Measurements from ENCODE around the gene CARD14.
A peak's percentile ranks its signal among the peaks of the same experiment; 100 is the strongest.
"Not testable (repeated sequence)": the region's sequence is repeated elsewhere in the genome, so short reads cannot be mapped to it uniquely, and the experiment has no call there.

Gene CARD14

DNA sequence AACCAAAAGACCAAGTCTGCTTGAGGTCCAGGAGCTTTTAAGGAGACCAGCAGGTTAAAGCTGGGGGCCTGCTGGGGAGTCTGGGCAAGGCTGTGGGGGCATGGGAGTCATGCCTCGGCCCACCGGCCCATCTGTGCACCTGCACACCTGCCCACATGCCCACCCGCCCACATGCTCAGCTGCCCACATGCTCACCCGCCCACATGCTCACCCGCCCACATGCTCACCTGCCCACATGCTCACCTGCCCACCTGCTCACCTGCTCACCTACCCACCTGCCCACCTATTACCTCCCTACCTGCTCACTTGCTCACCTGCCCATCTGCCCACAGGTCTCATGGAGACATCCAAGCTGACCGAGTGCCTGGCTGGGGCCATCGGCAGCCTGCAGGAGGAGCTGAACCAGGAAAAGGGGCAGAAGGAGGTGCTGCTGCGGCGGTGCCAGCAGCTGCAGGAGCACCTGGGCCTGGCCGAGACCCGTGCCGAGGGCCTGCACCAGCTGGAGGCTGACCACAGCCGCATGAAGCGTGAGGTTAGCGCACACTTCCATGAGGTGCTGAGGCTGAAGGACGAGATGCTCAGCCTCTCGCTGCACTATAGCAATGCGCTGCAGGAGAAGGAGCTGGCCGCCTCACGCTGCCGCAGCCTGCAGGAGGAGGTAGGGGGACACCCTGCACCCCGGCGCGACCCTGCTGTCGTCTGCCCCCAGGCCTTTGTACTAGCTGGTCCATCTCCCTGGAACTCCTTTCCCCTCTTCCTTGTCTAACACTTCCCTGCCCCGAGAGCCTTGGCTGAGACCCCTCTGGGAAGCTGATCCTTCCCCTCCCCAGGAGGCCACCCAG lies 14.0 kb downstream of the CARD14 start:
- no peak for DNase-seq (ENCODE audit: low read depth, low spot score)

DNA sequence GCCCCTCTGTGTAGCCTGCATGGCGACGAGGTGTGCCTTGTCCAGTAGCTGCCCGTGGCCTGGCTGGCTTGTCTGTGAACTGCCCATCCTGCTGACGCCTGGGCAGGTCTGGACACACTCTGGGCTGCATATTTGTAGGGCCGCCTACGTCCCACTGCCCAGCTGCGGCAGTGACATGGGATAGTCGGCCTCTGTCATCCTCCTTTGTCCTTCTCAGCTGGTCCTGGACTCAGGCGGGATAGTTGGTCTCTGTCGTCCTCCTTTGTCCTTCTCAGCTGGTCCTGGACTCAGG lies 14.5 kb downstream of the CARD14 start:
- no peak for DNase-seq (ENCODE audit: low read depth, low spot score)

DNA sequence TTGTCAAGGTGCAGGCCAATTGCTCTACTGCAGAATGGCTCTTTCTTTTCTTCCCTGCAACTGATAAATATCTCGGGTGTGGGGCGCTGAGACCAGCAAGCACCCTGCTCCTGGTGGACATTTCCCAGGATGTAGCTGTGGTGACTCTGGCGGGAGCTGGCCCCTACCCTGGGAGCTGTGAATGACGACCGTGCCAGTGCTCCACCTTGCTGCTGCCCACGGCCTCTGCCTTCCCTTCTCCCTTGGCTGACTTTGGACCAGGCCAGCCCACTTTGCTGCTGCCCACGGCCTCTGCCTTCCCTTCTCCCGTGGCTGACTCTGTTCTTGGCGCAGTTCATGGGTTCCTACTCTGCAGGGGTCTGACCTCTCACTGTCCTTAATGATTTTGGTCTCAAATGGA lies 16.1 kb downstream of the CARD14 start:
- DNase-seq (ENCODE audit: low read depth, low spot score) = no peak

DNA sequence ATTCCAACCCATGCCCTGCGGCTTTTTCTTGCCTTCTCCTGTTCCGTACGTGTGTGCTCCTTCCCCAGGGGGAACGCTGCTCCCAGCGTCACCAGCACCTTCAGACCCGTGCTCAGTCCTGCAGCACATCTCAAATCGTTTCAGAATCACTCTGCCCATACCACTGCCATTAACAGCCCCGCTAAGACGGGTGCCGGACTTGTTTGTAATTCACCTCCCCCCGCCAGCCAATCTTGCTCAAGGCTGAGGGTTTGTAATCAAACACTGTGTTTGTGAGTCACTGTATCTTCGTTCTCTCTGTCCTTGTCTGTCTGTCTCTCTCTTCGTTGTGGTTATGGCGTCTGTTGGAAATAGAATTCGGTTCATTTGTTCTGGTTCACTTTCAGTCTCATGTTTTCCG lies 17.3 kb downstream of the CARD14 start:
- DNase-seq (ENCODE audit: low read depth, low spot score) = no peak

DNA sequence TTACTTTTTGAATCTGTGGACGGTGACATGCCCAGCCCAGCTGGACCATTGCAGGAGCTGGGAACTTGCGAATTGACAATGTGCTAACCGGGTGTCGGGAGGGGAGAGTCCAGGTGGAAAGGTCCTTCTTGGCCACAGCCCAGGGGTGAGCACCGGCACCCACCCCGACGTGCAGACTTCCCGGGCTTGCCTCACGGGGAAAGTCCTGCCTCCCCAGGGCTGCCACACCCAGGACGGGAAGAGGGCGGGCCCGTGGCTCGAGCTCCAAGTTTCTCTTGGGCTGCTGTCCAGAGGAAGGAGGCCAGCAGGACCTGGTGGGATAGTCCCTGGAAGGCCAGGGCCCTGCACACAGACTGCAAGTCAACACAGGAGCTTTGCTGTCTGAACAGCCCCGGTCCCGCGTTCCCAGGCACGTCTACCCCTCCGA lies 17.7 kb downstream of the CARD14 start:
- peak; percentile 13 for DNase-seq (ENCODE audit: low read depth, low spot score)

DNA sequence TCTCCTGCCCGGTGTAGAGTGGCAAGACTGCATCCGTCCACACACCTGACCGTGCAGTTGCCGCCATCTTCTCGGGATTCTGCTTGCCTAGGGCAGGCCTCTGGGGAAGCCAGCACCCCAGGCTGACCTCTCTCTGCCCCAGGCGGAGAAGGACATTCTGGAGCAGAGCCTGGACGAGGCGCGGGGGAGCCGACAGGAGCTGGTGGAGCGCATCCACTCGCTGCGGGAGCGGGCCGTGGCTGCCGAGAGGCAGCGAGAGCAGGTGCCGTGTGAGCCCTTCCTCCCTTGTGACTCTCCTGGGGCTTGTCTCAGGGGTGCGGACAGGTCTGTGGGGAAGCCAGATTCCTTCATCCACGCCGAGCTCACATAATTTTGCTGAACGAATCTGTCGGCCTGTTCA lies 19.8 kb downstream of the CARD14 start:
- DNase-seq (ENCODE audit: low read depth, low spot score) = no peak

DNA sequence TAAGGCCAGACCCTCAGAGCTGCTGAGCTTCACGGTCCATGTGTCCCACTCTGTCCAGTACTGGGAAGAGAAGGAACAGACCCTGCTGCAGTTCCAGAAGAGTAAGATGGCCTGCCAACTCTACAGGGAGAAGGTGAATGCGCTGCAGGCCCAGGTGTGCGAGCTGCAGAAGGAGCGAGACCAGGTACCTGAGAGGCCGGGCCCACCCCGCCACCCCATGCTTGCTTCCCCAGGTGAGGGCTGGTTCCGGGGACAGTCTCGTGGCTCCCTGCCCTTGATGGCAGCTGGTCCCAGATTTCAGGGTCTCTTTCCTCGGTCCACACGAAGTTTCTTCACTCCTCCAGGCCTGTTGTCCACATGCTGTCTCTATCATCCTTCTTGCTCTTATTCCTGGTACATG lies 20.9 kb downstream of the CARD14 start:
- DNase-seq (ENCODE audit: low read depth, low spot score) = no peak

DNA sequence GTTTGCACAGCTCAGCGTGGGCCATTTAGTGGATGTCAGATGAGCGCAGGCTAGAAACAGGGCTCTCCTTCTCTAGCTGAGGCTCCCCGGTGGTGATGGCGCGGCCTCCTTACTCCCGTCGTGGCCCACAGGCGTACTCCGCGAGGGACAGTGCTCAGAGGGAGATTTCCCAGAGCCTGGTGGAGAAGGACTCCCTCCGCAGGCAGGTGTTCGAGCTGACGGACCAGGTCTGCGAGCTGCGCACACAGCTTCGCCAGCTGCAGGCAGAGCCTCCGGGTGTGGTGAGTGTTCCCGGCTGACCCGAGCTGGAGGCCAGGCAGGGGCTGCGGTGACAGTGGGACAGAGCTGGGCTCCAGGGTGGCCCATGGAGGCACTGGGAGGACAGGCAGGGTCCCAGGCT lies 21.4 kb downstream of the CARD14 start:
- DNase-seq (ENCODE audit: low read depth, low spot score) = no peak

DNA sequence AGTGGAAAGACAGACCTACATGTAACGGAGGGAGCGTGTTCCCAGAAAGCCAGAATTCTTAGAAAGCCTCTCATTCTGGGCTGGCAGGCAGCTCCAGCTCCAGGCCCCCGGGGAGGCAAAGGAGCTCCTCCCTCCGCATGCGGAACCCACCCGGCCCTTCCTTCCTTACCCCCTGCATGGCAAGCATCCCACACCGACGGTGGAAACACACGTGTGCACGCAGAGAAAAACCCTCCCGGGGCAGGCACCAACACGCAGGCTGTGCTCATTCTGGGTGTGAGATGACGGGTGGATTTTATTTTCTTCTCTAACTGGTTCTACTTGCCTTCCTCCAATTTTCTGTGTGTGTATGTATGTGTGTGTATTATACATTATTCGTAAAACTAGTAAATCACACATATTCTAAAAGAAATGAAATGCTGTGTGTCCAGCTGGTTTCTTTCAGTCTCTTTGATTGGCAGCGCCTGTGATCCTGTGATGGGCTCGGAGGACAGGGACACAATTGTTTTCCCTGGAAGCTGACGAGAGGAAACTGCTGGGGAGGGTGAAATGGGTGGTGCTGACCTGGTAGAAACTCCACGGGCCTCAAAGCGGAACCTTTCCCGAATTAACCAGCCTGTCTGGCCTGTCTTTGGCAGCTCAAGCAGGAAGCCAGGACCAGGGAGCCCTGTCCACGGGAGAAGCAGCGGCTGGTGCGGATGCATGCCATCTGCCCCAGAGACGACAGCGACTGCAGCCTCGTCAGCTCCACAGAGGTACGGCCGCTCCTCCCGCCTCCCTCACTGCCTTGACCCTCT lies 22.2 kb downstream of the CARD14 start:
- no peak for DNase-seq (ENCODE audit: low read depth, low spot score)

DNA sequence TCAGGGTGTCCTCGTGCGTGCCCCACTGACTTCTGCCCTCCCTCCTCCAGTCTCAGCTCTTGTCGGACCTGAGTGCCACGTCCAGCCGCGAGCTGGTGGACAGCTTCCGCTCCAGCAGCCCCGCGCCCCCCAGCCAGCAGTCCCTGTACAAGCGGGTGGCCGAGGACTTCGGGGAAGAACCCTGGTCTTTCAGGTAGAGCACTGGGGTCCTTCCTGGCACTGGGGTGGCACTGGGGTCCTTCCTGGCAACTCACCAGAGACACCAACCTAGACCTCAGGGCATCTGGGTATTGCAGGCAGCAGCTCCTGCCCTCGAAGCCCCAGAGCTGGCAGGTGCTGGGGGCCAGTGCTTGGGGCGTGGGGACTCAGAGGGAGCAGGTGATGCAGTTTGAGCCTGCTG lies 25.3 kb downstream of the CARD14 start:
- DNase-seq (ENCODE audit: low read depth, low spot score) = no peak

DNA sequence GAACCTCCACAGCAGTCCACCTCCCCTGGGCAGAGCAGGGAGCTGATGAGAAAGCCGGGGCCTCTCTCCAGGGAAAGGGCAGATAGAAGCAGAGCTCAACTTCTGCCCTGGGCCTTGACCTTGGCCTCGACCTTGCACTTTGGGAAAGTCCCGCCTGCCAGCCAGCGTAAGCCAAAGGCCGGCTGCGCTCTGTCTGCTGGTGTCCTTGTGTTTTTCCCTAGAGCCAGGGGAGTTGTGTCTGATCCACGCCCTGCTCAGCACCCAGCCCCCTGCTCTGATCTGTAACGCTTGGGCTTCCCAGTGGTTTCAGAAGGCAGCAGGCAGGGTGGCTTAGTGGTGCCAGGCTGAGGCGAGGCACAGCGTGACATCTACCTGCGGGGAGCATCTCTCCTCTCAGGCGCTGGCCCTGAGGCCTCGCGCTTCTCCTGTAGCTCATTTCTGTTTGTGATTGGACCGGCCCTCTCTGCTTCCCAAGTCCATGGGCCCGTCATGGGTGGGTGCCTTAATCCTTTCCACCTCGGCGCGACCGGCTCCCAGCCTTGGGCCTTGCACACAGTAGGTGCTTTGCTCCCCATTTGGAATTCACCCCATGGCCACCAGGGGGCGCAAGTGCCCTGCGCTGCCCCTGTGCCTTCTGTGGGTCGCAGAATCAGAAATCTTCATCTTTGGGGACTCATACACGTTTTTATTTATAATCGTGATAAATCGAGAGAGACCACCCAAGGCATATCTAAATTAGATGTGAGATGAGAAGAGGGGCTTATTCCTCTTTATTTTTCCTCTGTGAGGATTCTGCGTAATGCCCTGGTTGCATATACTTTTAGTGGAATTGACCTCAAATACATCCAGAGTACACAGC lies 26.1 kb downstream of the CARD14 start:
- peak; percentile 35 for DNase-seq (ENCODE audit: low read depth, low spot score)

DNA sequence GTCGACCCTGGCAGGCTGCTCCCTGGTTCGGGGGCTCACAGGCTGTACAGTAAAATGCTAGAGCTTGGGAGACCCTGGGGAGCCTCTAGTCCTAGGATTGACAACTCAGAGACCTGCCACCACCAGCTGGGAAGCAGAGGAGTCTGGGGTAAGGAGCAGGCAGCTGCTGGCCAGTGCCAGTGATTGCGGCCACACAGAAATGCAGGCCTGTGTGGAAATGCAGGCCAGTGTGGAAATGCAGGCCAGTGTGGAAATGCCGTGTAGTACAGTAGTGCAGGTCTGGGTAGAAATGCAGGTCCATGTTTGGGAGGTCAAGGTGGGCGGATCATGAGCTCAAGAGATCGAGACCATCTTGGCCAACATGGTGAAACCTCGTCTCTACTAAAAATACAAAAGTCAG lies 26.8 kb downstream of the CARD14 start:
- DNase-seq (ENCODE audit: low read depth, low spot score) = no peak

DNA sequence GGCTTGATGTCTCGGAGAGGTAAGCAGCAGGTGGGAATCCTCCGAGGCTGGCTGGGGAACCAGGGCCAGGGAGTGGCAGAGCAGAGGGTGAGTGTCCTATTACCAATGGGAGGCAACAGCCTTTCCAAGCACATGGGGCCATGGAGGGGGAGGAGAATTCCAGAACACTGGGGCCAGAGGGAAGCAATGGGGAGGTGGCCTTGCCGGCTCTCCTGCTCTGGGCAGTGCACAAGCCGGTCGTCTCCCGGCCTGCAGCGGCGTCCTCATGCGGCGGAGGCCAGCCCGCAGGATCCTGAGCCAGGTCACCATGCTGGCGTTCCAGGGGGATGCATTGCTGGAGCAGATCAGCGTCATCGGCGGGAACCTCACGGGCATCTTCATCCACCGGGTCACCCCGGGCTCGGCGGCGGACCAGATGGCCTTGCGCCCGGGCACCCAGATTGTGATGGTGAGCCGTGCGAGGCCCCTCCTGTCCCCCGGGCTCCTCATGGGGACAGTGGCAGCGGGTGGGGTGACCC lies 28.4 kb downstream of the CARD14 start:
- DNase-seq (ENCODE audit: low read depth, low spot score) = no peak

DNA sequence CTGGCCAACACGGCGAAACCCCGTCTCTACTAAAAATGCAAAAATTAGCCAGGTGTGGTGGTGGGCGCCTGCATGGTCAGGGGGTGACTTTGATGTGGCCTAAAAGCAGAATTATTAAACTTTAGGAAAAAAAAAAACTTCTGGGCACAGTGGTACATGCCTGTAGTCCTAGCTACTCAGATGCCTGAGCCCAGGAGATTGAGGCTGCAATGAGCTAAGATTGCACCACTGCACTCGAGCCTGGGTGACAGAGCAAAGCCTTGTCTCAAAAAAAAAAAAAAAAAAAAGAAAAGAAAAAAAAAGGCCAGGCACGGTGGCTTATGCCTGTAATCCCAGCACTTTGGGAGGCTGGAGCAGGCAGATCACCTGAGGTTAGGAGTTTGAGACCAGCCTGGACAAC lies 29.5 kb downstream of the CARD14 start:
- DNase-seq (ENCODE audit: low read depth, low spot score) = not testable (repeated sequence)

DNA sequence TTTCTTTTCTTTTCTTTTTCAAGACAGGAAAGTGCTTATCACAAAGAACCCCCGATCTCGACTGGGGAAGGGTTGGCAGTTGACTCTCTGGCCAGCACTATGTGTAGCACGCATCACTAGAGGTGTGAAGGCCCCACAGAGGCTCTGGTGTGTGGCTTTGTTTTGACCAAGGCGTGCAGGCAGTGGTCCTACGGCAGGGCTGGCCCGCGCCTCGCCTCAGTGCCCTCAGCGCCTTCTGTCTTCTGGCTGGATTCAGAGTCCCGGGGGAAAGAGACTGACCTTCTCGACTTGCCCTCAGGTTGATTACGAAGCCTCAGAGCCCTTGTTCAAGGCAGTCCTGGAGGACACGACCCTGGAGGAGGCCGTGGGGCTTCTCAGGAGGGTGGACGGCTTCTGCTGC lies 31.6 kb downstream of the CARD14 start:
- no peak for DNase-seq (ENCODE audit: low read depth, low spot score)

DNA sequence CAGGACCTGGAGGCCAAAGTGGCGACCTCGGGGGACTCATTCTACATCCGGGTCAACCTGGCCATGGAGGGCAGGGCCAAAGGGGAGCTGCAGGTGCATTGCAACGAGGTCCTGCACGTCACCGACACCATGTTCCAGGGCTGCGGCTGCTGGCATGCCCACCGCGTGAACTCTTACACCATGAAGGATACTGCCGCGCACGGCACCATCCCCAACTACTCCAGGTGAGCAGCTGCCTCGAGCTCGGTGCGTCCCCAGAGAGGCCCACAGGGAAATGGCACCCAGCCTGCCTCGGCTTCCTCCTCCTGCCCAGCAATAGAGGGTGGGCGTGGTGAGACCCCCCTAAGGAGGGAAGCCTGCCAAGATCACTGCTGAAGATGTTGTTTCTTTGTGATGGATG lies 32.4 kb downstream of the CARD14 start:
- no peak for DNase-seq (ENCODE audit: low read depth, low spot score)

DNA sequence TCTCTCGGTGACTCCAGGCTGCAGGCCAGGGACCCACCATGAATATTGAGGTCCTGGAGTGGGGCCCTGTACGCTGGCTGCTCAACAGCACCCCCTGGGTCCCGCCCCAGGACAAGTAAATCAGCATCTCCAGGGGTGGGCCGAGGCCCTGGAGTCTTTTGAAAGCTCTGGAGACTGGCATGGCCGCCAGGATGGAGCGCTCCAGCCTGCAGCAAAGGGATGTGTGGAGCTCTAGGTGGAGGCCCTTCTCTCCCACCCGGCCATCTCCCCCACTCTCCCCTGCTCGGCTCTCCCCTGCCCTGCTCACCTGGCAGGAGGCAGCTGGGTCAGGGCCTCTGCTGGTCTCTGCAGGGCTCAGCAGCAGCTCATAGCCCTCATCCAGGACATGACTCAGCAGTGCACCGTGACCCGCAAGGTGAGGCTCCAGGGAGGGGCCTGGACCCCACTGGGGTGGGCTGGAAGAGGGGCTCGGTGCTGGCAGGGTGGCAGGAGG lies 33.7 kb downstream of the CARD14 start:
- no peak for DNase-seq (ENCODE audit: low read depth, low spot score)

DNA sequence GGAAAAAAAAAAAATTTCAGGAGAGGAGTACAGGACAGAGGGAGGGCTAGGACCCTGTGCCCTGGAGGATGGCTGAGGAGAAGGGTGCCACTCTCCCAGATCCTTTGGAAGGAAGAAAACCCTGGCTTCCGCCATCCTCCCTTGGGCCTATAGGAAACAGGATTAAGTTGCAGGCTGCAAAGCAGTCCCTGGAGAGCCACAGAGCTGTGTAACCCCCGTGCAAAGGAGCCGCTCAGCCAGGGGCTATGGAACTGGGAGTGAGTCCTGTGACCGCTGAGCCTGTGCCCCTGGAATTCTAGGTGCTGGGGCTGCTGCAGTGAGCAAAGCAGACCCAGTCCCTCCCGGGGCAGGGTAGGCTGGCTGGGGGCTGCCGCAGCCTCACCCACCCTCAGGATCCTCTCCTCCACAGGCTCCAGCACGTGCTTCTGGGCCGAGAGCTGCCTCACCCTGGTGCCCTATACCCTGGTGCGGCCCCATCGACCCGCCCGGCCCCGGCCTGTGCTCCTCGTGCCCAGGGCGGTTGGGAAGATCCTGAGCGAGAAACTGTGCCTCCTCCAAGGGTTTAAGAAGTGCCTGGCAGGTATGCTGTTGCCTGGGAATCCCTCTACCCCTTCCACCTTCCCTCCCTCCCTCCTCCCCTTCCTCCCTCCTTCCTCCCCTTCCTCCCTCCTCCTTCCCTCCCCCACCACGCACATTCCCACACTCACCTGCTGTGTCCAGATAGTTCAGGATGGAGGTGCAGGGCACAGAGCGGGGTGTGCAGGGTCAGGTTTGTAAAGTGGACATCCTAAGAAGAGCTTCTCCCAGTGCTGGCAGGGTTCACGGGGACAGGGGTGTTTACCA lies 35.0 kb downstream of the CARD14 start:
- no peak for DNase-seq (ENCODE audit: low read depth, low spot score)

DNA sequence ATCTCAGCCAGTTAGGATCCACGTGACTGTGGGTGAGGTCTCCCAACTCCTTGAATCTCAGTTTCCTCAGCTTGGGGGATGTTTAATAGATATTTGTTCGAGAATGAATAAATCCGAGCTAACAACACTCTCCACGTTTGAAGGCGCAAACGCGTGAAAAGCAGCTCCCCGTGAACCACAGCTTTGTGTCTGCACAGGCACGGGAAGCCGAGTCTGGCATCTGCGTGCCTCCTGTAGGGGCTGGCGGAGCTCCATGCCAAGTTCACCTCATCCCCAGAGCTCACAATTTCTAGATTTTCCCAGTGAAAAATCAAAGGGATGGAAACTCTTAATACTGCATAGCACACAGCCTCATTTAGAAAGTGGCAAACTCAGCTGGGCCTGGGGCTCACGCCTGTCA lies 36.0 kb downstream of the CARD14 start:
- no peak for DNase-seq (ENCODE audit: low read depth, low spot score)

DNA sequence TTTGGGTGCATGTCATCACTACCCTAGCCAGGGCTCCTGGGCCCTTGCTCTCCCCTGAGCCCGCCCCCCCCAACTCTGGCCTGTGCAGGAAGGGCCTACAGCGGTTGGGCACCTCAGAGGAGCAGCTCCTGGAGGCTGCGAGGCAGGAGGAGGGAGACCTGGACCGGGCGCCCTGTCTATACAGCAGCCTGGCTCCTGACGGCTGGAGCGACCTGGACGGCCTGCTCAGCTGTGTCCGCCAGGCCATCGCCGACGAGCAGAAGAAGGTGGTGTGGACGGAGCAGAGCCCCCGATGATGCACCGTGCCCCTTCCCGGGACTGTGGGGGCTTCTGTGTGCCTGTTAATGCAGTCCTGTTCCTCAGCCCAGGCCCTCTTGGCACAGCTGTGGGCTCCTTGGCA lies 38.2 kb downstream of the CARD14 start:
- DNase-seq (ENCODE audit: low read depth, low spot score) = no peak

DNA sequence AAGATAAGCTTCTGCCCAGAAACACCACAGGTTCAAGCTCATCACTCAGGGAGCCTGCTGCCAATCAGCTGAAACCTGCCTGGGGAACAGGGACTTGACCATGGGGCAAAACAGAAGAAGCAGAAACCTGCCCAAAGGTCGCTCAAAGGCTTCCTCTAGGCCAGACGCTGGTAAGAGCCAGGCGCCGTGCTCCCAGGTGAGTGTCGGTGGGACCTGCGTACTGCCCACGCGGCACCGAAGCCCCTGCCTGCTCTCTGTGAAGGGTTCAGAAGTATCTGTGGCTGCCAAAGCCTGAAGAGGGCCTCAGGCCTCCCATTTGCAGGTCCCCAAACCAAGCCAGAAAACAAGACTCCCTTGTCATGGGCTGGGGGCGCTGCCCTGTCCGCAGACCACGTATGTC lies 39.9 kb downstream of the CARD14 start:
- no peak for DNase-seq (ENCODE audit: low read depth, low spot score)

All from astrocyte of the hippocampus (primary cell).